SK-N-MC (cell line): ENCODE data around the gene LRRC27.

Source experiments
- EZH2 ChIP-seq: fragments of 200-600 bp; sonication (generic); IDR thresholded peaks from one replicate; pipeline ENCODE4 v1.6.1; 2017; ENCODE audit warnings: antibody characterized with exemption
- FOXP2 ChIP-seq: optimal IDR thresholded peaks from 2 replicates; pipeline ENCODE3; 2011; ENCODE audit warnings: mild to moderate bottlenecking, moderate library complexity; ENCODE audit not compliant: insufficient read depth; ENCODE audit errors: extremely low read length, control extremely low read depth
- POLR2AphosphoS5 ChIP-seq: IDR thresholded peaks from 2 replicates; pipeline ENCODE4 v1.6.1; 2012; ENCODE audit warnings: mild to moderate bottlenecking, low read depth, low read length, borderline replicate concordance

GRCh38 chr10:132356621-132357195 is 24.7 kb downstream of the LRRC27 start:
- TF ChIP-seq POLR2AphosphoS5 (no peak), EZH2 (no peak), FOXP2 (no peak)
